Right atrium auricular region (tissue), 2 donors: ENCODE results near the gene AKR7A3. TPM values are rescaled to one million over a fixed set of nuclear protein-coding genes. Genes with fewer than 3 reads are reported as not detected.

Experiments
- DNase-seq: peaks from one replicate; pipeline ENCODE4 v3.0.0-alpha.2; 2019; ENCODE audit warnings: low spot score
- H3K27ac ChIP-seq, 2 donors: fragments of 200-600 bp; sonication (generic); 1 replicate in 1 of 2; 2 replicates in 1 of 2; pipeline ENCODE4 v1.5.1; 2016 to 2019
- H3K27me3 ChIP-seq, 2 donors: fragments of 200-600 bp; sonication (generic); one replicate each; pipeline versions ENCODE4 v1.5.1 to v1.6.0; 2017 to 2019
- H3K36me3 ChIP-seq: fragments of 200-600 bp; sonication (generic); one replicate; pipeline ENCODE4 v1.5.1; 2016
- H3K4me1 ChIP-seq, 2 donors: fragments of 200-600 bp; sonication (generic); one replicate each; pipeline versions ENCODE4 v1.5.1 to v1.6.0; 2017 to 2019
- H3K4me3 ChIP-seq, 2 donors: fragments of 200-600 bp; sonication (generic); 1 replicate in 1 of 2; 2 replicates in 1 of 2; pipeline ENCODE4 v1.5.1; 2017 to 2019; ENCODE audit warnings: mild to moderate bottlenecking in 1 of 2, moderate library complexity in 1 of 2
- H3K9me3 ChIP-seq, 2 donors: fragments of 200-600 bp; sonication (generic); one replicate each; pipeline ENCODE4 v1.5.1; 2019
- total RNA-seq, 2 donors: library from RNA; depleted of rRNA; stranded (reverse); fragments of >200 nt; gene quantifications; one replicate each; pipeline ENCODE4 v1.1.0, GENCODE V29; 2016
- TF ChIP-seq, protein P1 (sequence below), 2 donors: fragments of 200-600 bp; sonication (generic); IDR thresholded peaks; one replicate each; pipeline ENCODE4 v1.5.1; 2019; ENCODE audit warnings: antibody characterized with exemption in 2 of 2

The AKR7A3 gene
- total RNA-seq, 2 donors from 2014 or later: 0.20 TPM; not detected in 1

DNA sequence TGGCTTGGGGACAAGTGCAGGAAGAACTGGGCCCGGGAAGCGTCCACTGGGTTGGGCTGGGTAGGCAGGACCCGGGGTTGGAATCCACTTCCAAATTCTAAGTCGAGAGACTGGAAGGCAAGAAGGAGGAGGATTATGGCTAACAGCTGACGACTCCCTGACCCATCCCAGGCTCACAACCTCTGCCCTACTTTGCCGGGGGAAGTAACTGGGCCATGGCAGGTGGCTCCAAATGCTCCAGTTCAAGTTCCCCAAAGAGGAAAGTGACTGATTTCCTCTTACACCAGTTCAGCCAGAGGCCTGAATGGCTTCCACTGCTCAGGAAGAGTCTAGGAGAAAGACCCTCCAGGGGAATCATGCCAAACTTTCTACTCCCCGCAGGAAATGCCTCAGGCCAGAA lies 48.7 kb downstream of the AKR7A3 start:
- peaks cover 82% of the 10 kb centered on the region for H3K36me3 ChIP-seq
- no peaks in the 10 kb centered on the region for H3K9me3 ChIP-seq
- no peaks in the 10 kb centered on the region for H3K27me3 ChIP-seq
- TF ChIP-seq, protein P1, sequence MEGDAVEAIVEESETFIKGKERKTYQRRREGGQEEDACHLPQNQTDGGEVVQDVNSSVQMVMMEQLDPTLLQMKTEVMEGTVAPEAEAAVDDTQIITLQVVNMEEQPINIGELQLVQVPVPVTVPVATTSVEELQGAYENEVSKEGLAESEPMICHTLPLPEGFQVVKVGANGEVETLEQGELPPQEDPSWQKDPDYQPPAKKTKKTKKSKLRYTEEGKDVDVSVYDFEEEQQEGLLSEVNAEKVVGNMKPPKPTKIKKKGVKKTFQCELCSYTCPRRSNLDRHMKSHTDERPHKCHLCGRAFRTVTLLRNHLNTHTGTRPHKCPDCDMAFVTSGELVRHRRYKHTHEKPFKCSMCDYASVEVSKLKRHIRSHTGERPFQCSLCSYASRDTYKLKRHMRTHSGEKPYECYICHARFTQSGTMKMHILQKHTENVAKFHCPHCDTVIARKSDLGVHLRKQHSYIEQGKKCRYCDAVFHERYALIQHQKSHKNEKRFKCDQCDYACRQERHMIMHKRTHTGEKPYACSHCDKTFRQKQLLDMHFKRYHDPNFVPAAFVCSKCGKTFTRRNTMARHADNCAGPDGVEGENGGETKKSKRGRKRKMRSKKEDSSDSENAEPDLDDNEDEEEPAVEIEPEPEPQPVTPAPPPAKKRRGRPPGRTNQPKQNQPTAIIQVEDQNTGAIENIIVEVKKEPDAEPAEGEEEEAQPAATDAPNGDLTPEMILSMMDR (IDR thresholded peaks at IDR 0.05): no peak
- H3K4me3 ChIP-seq: no peak overlapping the region
- no peaks in the 10 kb centered on the region for H3K4me1 ChIP-seq
- DNase-seq: no peak
- no peak overlapping the region for H3K27ac ChIP-seq

DNA sequence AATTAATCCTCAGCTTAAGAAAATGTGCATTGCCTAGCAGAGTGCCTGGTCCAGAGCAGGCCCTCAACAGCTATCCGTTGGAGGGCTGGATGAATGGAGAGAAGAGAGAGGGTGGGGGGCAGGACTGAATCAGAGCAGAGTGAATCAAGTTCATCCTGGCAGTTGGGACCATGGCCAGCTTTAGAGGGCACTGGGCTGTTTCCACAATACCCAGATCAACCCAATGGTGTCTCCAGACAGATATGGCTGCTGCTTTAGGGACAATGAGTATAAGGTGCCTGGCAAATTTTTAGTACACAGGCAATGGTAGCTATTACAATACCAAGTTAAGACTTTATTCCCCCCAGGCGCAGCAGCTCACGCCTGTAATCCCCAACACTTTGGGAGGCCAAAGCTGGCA lies 54.3 kb downstream of the AKR7A3 start:
- Histone ChIP-seq H3K4me1 (peaks cover 0 to 16% of the 10 kb centered on the region in 2 donors), H3K4me3 (no peak overlapping the region), H3K27ac (no peak overlapping the region), H3K27me3 (no peaks in the 10 kb centered on the region), H3K9me3 (no peaks in the 10 kb centered on the region), H3K36me3 (peaks cover 82% of the 10 kb centered on the region)
- TF ChIP-seq, protein P1 (IDR thresholded peaks at IDR 0.05): no peak
- no peak for DNase-seq

Other genes with a start within 250 kb of the AKR7A3 start
- 10 to 100 TPM; 75.1 to 88.0 TPM for gene UBR4, start 78.5 kb downstream of the AKR7A3 start, total RNA-seq
- 10 to 100 TPM; 30.7 to 36.7 TPM for gene EMC1, start 37.2 kb downstream of the AKR7A3 start, total RNA-seq
- gene MRTO4, start 37.0 kb downstream of the AKR7A3 start, total RNA-seq: 10 to 100 TPM in 1 of 2 donors, 1 to 10 TPM in 1; 8.6 to 16.1 TPM
- 10 to 100 TPM; 51.1 to 69.3 TPM for gene AKR7A2, start 23.4 kb upstream of the AKR7A3 start, total RNA-seq
- 1 to 10 TPM; 6.8 to 9.7 TPM for gene SLC66A1, start 23.6 kb upstream of the AKR7A3 start, total RNA-seq
- gene CAPZB, start 196.8 kb upstream of the AKR7A3 start, total RNA-seq: 100 to 1,000 TPM in 1 of 2 donors, 10 to 100 TPM in 1; 87.8 to 122 TPM